22Rv1 (cell line): ENCODE data around the gene CHMP3.

Experiments
- H3K27ac ChIP-seq: fragments of 450-650 bp; 2 replicates; pipeline ENCODE4 v1.5.1; 2017
- CTCF ChIP-seq: fragments of 450-650 bp; IDR thresholded peaks from 2 replicates; pipeline ENCODE4 v1.5.1; 2017; ENCODE audit warnings: mild to moderate bottlenecking
- ZFX ChIP-seq: fragments of 450-650 bp; IDR thresholded peaks from 2 replicates; pipeline ENCODE4 v1.6.1; 2017; ENCODE audit warnings: antibody characterized with exemption, borderline replicate concordance

Gene CHMP3

GRCh38 chr2:86562922-86563649 lies at the start of gene CHMP3:
Gene CHMP3 (minus strand): TSS chr2:86563443. CDS start chr2:86563348, 95 bp downstream.
- H3K27ac ChIP-seq, result peak within 1 kb of the TSS; percentile 94
- no peak for TF ChIP-seq ZFX
- no peak for TF ChIP-seq CTCF

DNA sequence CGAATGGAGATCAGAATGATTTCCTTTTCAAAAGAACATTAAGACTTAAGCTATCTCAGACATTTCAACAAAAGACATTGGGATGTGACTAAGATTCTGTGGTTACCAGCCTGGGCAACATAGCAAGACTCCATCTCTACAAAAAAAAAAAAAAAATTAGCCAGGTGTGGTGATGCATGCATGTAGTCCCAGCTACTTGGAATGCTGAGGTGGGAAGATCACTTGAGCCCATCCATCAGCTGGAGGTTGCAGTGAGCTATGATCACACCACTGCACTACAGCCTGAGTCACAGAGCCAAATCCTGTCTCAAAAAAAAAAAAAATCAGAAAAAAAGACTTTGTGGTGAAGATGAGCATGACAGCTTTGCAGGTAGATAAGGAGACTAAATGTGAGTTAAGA lies 47.6 kb upstream of the CHMP3 start:
- TF ChIP-seq CTCF (no peak), ZFX (no peak)
- H3K27ac ChIP-seq, result no peak overlapping the region

GRCh38 chr2:86608832-86609410 lies 45.7 kb upstream of the CHMP3 start:
- H3K27ac ChIP-seq, result no peak overlapping the region
- TF ChIP-seq CTCF (no peak), ZFX (no peak)

DNA sequence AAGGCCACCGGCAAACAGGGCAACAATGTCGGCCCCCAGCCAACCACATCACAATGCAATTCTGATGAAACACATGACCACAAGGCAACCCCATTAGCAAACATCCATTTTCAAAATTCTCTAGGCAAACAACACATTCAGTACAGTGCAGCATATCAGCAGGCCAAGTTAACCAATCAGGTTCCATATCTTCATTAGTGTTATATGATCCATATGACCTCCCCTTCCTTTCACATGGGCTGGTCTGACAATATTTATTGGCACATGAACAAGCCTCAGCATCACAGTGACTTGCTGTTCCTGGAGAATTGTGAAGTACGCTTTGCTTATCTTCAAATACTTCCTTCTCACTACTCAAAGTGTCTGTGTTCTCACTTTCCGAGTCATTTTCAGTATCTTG lies 40.7 kb upstream of the CHMP3 start:
- TF ChIP-seq CTCF, result no peak
- no peak for TF ChIP-seq ZFX
- H3K27ac ChIP-seq, result no peak overlapping the region

DNA sequence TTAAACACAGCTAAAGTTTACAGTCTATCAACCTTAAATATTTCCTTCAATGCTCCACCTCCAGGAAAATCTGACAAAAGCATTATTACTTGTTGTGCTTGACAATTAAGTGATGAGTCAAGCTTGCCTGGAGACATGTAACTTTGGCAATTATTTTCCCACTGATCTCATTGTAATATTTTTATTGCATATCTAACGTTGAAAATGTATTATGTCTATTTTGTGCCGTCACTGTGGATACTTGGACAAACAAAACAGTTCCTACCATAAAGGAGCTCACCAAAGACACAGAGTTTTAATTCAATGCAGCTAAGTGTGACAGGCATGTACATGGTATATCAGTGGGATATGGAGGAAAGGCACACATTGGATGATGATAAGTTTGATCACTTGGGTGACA lies 35.7 kb upstream of the CHMP3 start:
- peak overlapping the region; percentile 21; the same call in 1 of the 2 replicates for H3K27ac ChIP-seq
- no peak for TF ChIP-seq CTCF
- no peak for TF ChIP-seq ZFX

DNA sequence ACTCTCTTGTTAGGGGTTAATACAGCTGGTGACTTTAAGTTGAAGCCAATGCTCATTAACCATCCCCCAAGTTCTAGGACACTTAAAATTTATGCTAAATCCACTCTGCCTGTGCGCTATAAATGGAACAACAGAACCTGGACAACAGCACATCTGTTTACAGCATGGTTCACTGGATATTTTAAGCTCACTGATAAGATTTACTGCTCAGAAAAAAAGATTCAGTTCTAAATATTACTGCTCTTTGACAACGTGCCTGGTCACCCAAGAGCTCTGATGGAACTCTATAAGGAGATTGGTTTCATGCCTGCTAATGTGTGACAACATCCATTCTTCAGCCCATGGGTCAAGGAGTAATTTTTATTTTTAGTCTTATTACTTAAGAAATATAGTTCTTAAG lies 32.9 kb upstream of the CHMP3 start:
- H3K27ac ChIP-seq, result no peak overlapping the region
- TF ChIP-seq ZFX, result no peak
- no peak for TF ChIP-seq CTCF

- H3K27ac ChIP-seq, result no peak overlapping the region
- no peak for TF ChIP-seq CTCF
- TF ChIP-seq ZFX, result no peak
These were observed 30.0 kb upstream of the CHMP3 start for GRCh38 chr2:86593266-86593665.
